CD4-positive, alpha-beta T cell treated with Interleukin-15 for 1 hour (primary cell): ENCODE results near the gene CEP135.

ENCODE experiments used
- DNase-seq: peaks from one replicate; pipeline ENCODE4 v3.0.0-alpha.2; 2020

The CEP135 gene

GRCh38 chr4:56080384-56080783 is 131.6 kb downstream of the CEP135 start:
- no peak for DNase-seq

GRCh38 chr4:56082829-56083228 is 134.1 kb downstream of the CEP135 start:
- no peak for DNase-seq
